ENCODE data around the gene FAM187B. TPM values are rescaled to one million over a fixed set of nuclear protein-coding genes. Genes with fewer than 3 reads are reported as not detected.

Gene FAM187B
- total RNA-seq, 2 donors from 2014 or later = not detected

- Histone ChIP-seq H3K36me3 (ENCODE audit: control insufficient read depth, insufficient read depth, low read length) (no peaks in the 10 kb centered on the region), H3K27ac (ENCODE audit: low read depth, low read length) (no peak overlapping the region), H3K4me3 (ENCODE audit: low read length) (no peak overlapping the region), H3K27me3 (ENCODE audit: control insufficient read depth, insufficient read depth, low read length, poor library complexity, severe bottlenecking) (no peaks in the 10 kb centered on the region), H3K9me3 (ENCODE audit: control insufficient read depth, low read length) (no peaks in the 10 kb centered on the region), H3K9ac (ENCODE audit: extremely low read depth, low read length, poor library complexity, severe bottlenecking) (no peak overlapping the region), H3K4me1 (ENCODE audit: control insufficient read depth, insufficient read depth, low read length) (no peaks in the 10 kb centered on the region)
- Mint-ChIP-seq H3K27ac (no peak overlapping the region), H3K9me3 (peaks cover 8% of the 10 kb centered on the region), H3K36me3 (ENCODE audit: low read depth) (no peaks in the 10 kb centered on the region), H3K4me1 (no peaks in the 10 kb centered on the region), H3K4me3 (no peak overlapping the region), H3K27me3 (ENCODE audit: insufficient read depth) (peaks cover 6% of the 10 kb centered on the region)
- WGBS, 2 experiments (ENCODE audit: insufficient coverage in 1 of 2, insufficient read length in 1 of 2) = 72 to 94% methylated on average over 2 of the region's 2 CpGs
- DNase-seq = peak; percentile 7
- no peak for TF ChIP-seq CTCF (conservative IDR thresholded peaks at IDR 0.05)
Measured at GRCh38 chr19:35178701-35179100, 49.8 kb downstream of the FAM187B start.

GRCh38 chr19:35177377-35178274, 50.9 kb downstream of the FAM187B start:
- H3K9me3 Mint-ChIP-seq = peaks cover 14% of the 10 kb centered on the region
- no peaks in the 10 kb centered on the region for H3K36me3 ChIP-seq (ENCODE audit: control insufficient read depth, insufficient read depth, low read length)

GRCh38 chr19:35176181-35176570, 52.4 kb downstream of the FAM187B start:
- H3K9me3 Mint-ChIP-seq = peaks cover 17% of the 10 kb centered on the region
- Histone ChIP-seq H3K27ac (ENCODE audit: low read depth, low read length) (no peak overlapping the region), H3K4me3 (ENCODE audit: low read length) (no peak overlapping the region), H3K36me3 (ENCODE audit: control insufficient read depth, insufficient read depth, low read length) (no peaks in the 10 kb centered on the region), H3K9ac (ENCODE audit: extremely low read depth, low read length, poor library complexity, severe bottlenecking) (no peak overlapping the region), H3K9me3 (ENCODE audit: control insufficient read depth, low read length) (peaks cover 5% of the 10 kb centered on the region), H3K4me1 (ENCODE audit: control insufficient read depth, insufficient read depth, low read length) (no peaks in the 10 kb centered on the region), H3K27me3 (ENCODE audit: control insufficient read depth, insufficient read depth, low read length, poor library complexity, severe bottlenecking) (no peaks in the 10 kb centered on the region)
- H3K4me3 Mint-ChIP-seq = no peak overlapping the region
- 87 to 100% methylated on average over 3 of the region's 3 CpGs for WGBS, 2 experiments (ENCODE audit: insufficient coverage in 1 of 2, insufficient read length in 1 of 2)
- no peak for TF ChIP-seq CTCF (conservative IDR thresholded peaks at IDR 0.05)
- DNase-seq = peak; percentile 4
- H3K36me3 Mint-ChIP-seq (ENCODE audit: low read depth) = peaks cover 11% of the 10 kb centered on the region
- no peak overlapping the region for H3K27ac Mint-ChIP-seq
- no peaks in the 10 kb centered on the region for H3K4me1 Mint-ChIP-seq
- peaks cover 6% of the 10 kb centered on the region for H3K27me3 Mint-ChIP-seq (ENCODE audit: insufficient read depth)

More at GRCh38 chr19:35177377-35178274, 50.9 kb downstream of the FAM187B start:
- Histone ChIP-seq H3K4me1 (ENCODE audit: control insufficient read depth, insufficient read depth, low read length) (no peaks in the 10 kb centered on the region), H3K9ac (ENCODE audit: extremely low read depth, low read length, poor library complexity, severe bottlenecking) (no peak overlapping the region), H3K4me3 (ENCODE audit: low read length) (no peak overlapping the region), H3K27ac (ENCODE audit: low read depth, low read length) (no peak overlapping the region), H3K27me3 (ENCODE audit: control insufficient read depth, insufficient read depth, low read length, poor library complexity, severe bottlenecking) (no peaks in the 10 kb centered on the region), H3K9me3 (ENCODE audit: control insufficient read depth, low read length) (peaks cover 3% of the 10 kb centered on the region)
- Mint-ChIP-seq H3K36me3 (ENCODE audit: low read depth) (peaks cover 3% of the 10 kb centered on the region), H3K4me3 (no peak overlapping the region), H3K4me1 (no peaks in the 10 kb centered on the region), H3K27ac (no peak overlapping the region), H3K27me3 (ENCODE audit: insufficient read depth) (peaks cover 6% of the 10 kb centered on the region)
- peak; percentile 5 for DNase-seq
- no peak for TF ChIP-seq CTCF (conservative IDR thresholded peaks at IDR 0.05)
- WGBS, 2 experiments (ENCODE audit: insufficient coverage in 1 of 2, insufficient read length in 1 of 2) = 90 to 95% methylated on average over 5 to 7 of the region's 7 CpGs

Other genes starting within 250 kb of the FAM187B start
- 100 to 1,000 TPM; 115 to 137 TPM for gene GRAMD1A, start 228.4 kb downstream of the FAM187B start, total RNA-seq
- 1 to 10 TPM; 1.4 to 1.5 TPM for gene SCN1B, start 198.3 kb downstream of the FAM187B start, total RNA-seq
- 10 to 100 TPM; 29.0 to 49.6 TPM for gene HPN, start 187.0 kb downstream of the FAM187B start, total RNA-seq
- not detected for gene FXYD3, start 112.9 kb downstream of the FAM187B start, total RNA-seq
- under 1 TPM; 0.27 to 0.37 TPM for gene LGI4, start 93.7 kb downstream of the FAM187B start, total RNA-seq
- under 1 TPM in 1 of 2 donors, not detected in 1; 0.75 TPM for gene FXYD1, start 89.9 kb downstream of the FAM187B start, total RNA-seq
- 1 to 10 TPM in 1 of 2 donors, not detected in 1; 1.1 TPM for gene FXYD7, start 85.5 kb downstream of the FAM187B start, total RNA-seq
- 10 to 100 TPM; 24.0 to 29.6 TPM for gene FXYD5, start 74.0 kb downstream of the FAM187B start, total RNA-seq
- 100 to 1,000 TPM; 112 to 170 TPM for gene LSR, start 20.3 kb upstream of the FAM187B start, total RNA-seq
- 100 to 1,000 TPM; 111 to 121 TPM for gene USF2, start 40.2 kb upstream of the FAM187B start, total RNA-seq
- 1 to 10 TPM in 1 of 2 donors, under 1 TPM in 1; 0.35 to 1.3 TPM for gene HAMP, start 53.8 kb upstream of the FAM187B start, total RNA-seq
- not detected for gene MAG, start 63.4 kb upstream of the FAM187B start, total RNA-seq
- gene CD22, start 100.4 kb upstream of the FAM187B start, total RNA-seq = not detected
- not detected for gene FFAR1, start 119.2 kb upstream of the FAM187B start, total RNA-seq
- gene FFAR3, start 129.7 kb upstream of the FAM187B start, total RNA-seq = not detected
- not detected for gene GPR42, start 142.3 kb upstream of the FAM187B start, total RNA-seq
- gene FFAR2, start 219.5 kb upstream of the FAM187B start, total RNA-seq = not detected